HG02840 (cell line): ENCODE data around the gene ARHGAP26.
"Not testable (repeated sequence)": the region's sequence is repeated elsewhere in the genome, so short reads cannot be mapped to it uniquely, and the experiment has no call there.

Experiments used
- ATAC-seq: cut with Tn5 transposase; IDR thresholded peaks from one replicate; pipeline ENCODE4 v1.9.1; 2021; ENCODE audit warnings: mild to moderate bottlenecking, moderate library complexity, moderate number of reproducible peaks; ENCODE audit not compliant: unreplicated experiment, low FRiP score

Gene ARHGAP26

DNA sequence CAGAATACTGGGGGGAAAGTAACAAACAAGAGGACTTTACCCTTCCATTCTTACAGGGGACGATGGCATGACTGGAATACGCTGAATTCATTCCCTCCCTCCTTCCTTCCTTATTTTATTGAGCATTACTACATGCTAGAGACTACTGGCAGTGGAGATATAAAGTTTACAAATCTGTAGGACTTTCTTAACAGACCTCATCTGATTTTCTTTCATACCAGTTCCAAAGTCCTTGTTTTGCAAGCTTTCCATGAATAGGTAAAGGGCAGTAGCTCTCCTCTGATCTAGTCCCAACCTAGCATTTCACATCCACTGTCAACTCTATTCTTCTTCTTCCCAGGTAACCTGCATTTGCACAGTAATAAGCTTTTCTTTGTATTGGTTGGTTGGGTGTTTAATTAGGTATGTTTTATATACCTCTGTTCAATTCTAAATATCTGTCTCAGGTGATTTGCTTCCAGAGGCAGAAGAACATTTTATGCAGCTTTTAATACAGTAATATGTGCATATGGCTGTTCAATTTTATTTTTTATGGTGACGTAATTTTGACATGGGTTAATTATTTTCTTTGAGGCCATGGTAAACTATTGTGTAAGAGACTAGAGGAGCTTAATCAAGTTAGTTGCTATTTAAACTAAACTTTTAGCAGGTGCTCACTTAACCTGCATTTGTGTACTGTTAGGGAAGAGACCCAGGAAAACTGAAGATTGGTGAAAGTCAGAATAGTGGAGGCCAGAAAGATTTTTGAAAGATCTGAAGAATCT, 150.9 kb downstream of the ARHGAP26 start:
- ATAC-seq = no peak

DNA sequence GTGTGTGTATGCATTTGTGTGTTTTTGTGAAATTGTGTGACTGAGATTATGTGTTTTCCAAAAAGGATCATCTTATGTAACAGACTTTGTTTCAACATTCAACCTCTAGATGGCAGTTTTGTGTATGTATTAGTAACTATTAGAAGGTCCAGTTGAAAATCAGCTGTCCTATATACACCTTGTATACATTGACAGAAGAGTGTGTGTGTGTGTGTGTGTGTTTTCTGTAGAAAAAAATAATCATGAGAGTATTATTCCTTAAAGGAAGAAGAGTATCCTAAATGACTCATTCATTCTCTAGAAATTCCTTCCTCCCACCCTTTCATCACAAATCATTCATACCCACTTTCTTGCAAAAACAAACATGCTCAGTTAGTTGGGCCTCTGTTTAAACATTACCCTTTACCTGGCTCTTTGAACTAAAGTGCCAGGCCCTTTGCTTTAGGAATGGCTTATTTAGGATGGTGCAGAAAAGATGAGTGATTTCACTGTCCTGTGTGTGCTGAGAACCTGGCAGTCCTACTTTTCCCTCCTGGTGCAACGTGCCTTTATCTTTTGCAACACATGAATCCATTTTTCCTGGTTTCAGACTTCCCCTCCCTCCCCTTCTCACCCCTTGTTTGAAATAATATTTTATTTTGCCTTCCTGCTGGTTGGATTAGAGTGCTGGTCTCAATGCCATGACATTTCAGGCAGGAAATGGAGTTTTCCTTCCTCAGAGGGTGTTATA, 152.2 kb downstream of the ARHGAP26 start:
- no peak for ATAC-seq

DNA sequence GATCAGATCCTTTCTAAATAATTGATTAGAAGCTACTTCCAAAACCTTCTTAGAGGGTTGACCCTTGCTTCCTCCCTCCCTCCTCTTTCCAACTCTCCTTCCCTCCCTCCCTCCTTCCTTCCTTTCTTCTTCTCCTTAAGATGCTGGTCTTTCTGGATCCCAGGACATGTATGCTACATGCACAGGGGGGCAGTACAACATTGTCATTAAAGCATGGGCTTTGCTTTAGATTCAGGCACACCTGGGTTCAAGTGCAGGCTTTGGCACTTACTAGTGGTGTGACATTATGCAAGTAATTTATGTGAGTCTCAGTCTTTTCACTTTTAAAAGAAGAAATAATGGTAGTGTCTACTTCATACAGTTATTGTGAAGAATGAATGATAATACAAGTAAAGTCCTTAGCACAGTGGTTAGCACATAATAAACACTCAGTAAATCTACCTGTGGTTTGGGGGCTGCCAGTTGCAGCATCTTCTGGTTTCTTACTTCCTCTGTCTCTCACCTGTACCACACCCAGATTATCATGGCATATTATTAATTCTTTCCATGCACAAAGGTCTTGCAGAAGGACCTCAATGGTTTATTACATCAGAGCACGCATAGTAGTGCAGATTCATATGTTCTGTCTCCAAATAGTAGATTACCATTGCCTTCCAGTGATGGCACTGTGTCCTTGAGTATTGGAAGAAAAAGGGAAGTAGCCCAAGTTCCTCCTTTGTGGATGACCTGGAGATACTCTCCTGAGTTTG, 154.1 kb downstream of the ARHGAP26 start:
- ATAC-seq = no peak

DNA sequence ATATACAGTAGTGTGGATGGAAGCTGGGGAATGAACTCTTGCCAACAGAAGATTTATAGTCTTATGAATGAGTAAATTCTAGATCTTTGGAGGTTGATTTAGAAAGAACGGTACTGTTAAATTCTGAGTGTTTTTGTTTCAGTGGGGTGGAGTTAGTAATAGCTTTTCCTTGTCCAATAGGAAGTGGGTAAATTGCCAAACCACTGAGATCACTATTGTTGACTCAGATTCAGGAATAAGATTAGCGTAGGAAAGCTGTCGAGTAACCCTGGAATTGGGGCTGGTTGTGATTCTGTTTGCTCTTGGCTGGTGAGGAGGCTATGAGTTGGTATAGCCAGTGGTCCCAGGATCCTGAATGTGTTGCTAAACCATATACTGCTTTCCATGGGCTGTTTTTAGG, 155.6 kb downstream of the ARHGAP26 start:
- no peak for ATAC-seq

DNA sequence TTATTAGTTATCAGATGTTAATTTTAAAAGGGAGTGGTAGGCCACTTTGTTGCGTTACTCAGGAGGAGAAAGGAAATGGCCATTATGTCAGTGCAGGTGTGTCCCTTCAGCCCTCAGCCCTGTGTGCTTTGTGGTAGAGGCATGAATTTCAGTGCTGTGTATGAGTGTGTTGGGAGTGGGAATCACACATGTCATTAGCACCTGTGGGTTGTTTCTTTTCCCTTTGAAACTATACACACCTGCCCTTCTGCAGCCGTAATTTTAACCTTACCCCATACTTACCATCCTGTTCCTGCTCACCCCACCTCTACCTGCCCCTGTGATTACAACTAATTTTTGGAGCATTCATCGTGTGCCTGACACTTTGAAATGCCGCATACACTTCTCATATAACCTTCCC, 156.4 kb downstream of the ARHGAP26 start:
- ATAC-seq = no peak

DNA sequence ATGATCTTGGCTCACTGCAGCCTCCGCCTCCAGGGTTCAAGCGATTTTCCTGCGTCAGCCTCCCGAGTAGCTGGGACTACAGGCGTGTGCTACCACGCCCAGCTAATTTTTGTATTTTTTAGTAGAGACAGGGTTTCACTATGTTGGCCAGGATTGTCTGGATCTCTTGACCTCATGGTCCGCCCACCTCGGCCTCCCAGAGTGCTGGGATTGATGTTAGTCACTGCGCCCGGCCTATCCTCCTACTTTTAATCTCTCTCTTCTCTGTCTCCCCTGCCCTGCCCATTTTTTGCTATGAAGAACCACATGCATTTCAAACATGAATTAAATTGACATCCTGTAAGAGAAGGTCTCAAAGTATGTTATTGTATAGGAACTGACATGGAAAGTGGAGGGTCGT, 158.8 kb downstream of the ARHGAP26 start:
- not testable (repeated sequence) for ATAC-seq

DNA sequence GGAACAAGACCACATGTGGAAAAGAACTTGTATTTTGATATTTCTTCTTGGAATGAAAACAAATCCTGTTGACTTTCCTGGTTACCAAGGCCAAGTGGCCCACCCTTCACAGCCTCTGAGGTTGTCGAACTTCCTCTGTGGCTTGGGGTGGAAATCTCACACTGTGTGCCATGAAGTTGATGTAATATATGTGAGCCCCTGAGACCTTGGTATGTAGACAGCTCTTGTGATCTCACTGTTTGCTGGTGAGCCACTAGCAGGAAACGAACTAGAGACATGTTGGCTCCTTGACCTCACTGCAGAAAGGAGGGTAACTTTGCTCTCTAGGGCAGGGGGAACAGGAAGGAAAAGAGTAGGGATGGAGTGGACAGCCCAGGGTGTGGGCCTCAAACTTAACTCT, 159.4 kb downstream of the ARHGAP26 start:
- ATAC-seq = no peak

DNA sequence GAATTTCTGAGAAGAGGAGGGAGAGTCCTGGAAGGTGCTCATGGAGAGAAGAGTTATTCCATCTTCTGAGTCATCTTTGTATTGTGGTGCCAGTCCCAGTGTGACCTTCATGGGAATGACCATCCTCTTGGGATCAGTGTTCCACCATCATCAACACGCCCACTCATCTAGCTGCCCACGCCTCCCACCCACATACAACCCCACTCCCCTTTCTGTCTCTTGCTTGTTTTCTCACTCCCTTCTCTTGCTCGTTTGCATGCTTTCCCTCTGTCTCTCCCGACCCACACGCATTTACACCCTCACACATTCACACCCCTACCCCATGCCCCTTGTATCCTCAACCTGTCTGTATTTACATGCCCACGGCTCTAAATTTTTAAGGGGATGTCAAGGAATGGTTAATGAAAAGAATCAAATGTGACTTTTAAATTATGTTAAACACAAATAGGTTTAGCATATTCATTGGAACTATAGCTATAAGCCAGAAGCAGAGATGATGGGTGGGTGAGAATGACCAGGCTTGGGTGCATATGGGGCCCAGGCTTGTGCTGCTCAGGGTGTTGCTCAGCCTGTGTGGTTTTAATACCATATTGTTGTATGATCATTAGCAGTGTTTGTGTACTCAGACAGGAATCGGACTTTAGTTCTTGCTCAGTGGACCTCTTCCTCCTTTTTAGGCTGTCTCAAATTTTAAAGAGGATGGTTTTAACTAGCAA, 160.4 kb downstream of the ARHGAP26 start:
- ATAC-seq = no peak

DNA sequence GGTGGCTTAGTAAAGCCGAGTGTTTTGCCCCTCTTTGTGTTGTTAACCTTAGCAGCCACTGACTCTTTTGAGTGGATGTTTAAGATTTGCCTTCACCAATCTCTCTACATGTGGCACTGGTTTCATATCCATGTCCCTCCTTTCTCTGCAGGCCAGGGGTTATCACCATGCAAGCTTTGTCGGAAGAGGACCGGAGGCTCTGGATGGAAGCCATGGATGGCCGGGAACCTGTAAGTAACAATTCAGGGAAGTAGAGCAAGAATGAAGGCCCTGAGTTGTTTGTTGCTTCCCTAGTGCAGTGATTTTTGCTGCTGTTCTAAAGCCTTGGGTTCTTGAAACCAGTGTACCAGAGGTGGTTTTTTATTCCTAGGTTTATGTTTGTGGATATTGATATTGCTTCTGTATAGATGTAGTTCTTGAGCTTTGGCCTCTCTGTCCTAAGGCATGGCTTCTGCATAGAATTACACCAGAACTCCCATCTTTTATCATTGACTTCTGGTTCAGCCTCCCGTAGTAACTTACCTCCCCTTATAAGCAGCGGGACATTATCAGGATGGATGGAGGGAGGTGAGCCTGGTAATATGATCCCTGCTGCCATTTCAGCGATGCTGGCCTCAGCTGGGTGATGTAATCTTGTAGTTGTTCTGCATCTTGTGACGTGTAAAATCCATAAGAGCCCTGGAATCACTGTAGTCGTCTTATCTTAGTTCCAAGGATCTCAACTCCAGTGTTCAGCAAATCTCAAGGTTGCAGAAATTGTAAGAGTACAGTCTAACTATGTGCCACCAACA, 161.9 kb downstream of the ARHGAP26 start:
- no peak for ATAC-seq

DNA sequence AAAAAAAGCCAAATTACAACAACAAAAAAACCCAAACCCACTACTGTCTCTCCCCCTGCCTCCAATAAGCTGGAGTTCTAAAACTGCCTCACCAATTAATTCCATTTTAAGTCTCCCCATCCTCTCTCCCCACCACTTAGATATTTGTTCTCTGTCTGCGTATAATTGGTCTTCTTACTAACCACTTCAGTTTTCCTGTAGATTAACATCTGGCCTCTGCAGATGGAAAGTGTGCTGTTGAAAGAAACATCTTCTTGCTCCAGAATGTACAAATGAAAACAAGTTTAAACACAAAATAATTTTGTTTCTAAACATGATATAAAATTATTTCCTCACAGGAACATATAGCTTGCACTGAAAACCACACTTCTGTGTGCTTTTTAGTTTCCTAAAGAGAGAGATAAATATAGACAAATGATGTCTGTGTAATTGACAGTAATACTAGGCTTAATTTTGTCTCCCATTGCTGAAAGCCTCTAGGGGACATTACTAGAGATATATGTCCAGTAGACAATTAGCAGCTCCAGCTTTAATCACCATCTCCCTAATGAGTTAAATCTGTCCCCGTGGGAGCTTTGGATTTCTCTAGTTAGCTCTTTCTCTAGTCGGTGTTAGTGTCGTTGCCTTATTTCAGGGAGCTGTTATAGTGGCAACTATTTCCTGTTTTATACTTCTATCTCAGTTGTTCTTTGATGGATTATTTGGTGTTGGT, 164.0 kb downstream of the ARHGAP26 start:
- no peak for ATAC-seq

DNA sequence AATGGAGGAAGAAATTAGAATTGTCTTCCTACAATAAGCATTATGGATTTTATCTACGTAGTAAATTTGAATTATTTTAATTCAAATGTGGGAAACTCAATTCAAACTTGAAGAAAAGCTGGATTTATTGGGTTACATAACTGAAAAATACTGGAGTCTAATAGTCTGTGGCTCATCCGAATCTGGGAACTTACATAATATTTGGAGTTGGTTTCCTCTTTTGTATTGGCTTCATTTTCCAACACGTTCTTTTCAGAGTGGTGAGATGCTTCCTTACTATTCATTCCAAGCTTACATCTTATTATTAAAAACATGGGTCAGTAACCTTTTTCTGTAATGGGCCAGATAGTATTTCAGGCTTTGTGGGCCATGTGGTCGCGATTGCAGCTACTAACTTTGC, 164.8 kb downstream of the ARHGAP26 start:
- ATAC-seq = no peak

DNA sequence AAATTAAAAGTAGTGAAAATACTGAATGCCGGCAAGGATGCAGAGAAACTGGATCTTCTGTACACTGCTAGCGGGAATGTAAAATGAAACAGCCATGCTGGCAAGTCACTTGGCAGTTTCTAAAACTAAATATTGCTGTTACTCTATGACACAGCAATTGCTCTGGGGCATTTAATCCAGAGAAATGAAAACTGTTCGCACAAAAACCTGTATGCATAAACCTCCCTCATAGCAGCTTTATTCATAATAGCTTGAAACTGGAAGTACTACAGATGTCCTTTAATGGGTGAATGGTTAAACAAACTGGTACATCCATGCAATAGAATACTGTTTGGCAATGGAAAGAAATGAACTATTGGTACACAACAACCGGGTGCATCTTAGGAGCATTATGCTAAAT, 167.2 kb downstream of the ARHGAP26 start:
- no peak for ATAC-seq

DNA sequence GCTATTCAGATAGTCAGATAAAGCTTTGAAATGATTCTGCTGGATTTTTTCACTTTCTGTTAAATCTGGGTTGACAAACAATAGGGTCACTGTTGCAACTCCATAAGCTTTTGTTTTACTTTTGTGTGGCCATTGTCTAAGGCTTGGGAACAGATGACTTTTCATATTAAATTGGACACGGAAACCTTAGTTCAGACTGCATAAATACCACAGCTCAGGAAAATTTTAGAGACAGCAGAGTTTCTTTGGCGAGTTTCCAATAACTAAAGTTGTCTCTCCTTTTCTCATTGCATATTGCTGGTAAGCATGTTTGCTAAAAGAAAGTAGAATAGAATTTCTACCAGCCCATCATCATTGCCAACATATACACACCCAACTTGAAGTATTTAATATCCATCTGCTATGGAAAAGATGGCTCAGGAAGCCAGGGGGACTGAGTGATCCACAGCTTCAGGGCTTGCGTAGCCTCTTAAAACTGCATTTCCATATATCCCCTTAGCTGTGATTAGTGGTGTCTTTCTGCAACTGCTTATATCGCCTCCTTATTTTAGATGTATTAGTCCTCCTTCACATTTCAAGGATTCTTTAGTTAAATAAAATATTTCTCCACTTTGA, 168.2 kb downstream of the ARHGAP26 start:
- ATAC-seq = no peak

DNA sequence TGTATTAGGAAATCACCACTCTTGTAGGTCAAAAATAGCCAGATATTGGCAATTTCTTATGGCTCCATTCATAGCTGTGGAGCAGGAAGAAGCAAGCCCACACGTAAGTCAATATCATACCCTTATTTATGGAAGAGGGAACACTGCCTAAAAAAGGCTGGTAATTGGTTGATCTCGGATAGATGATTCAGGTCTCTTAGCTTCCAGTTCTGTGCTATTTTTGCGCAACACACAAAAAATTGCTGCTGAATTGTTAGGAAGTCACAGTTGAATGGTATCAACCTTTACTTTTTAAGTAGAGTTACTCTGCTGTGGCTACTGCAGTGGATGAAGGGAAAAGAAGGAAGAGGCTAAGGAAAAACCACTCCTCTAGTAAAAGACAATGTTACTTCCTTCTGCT, 168.8 kb downstream of the ARHGAP26 start:
- no peak for ATAC-seq

DNA sequence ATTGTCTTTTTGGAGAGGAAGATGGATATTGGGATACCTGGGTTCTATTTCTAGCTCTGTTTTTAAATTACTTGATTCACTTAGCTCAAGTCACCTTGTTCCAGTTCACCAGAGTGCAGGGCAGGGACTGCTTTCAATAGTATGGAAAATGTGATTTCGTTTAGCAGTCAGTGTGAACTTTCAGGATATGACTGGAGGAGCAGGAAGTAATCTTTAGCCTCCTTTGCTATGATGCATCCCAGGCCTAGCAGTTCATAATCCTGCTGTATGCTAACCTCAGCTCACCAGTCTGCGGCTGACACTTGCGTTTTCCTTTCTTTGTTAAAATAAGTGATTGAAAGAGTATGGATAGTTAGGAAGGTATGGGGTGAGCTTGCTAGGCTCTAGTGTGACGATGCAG, 169.7 kb downstream of the ARHGAP26 start:
- ATAC-seq = no peak

DNA sequence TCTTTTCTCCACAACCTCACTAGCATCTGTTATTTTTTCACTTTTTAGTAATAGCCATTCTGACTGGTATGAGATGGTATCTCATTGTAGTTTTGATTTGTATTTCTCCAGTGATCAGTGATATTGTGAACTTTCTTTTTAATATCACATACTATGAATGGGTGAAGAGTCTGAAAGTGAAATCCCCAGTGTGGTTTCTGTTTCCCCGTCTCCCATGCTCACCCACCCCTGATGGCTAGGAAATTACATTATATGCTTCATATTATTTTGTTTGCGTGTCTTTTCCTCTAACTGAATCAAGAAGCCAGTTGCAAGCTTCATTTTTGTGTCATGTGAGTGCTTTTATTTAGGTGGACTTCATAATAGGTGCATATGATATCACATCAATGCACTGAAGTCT, 171.1 kb downstream of the ARHGAP26 start:
- no peak for ATAC-seq

DNA sequence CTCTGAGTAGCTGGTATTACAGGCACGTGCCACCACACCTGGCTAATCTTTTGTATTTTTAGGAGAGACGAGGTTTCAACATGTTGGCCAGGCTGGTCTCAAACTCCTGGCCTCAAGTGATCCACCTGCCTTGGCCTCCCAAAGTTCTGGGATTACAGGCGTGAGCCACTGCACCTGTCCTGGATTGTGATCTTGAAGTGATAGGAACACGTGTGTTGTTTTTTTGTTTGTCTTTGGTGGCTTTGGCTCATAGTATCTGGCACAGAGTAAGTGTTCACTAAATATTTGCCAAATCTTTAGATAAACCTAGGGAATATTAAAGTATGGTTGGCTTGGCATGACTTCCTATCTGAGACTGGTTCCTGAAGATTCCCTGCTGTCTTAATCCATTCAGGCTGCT, 172.7 kb downstream of the ARHGAP26 start:
- ATAC-seq = no peak

DNA sequence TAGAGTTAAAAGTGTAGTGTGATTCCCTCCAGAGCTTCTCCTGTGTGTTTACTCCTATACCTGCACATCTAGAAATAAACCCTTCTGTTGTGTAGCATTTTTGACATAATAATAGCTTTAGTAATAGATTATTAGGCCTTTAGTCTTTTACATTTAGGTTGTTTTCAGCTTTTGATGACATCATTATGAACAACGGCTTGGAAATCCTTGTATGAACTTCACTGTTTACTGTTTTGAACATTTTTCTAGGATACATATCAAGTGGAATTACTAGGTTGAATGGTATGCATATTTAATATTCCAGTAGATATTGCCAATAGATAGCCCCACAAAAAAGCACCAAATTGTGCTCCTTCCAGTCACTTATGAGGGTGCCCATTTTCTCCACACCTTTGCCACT, 174.0 kb downstream of the ARHGAP26 start:
- no peak for ATAC-seq

DNA sequence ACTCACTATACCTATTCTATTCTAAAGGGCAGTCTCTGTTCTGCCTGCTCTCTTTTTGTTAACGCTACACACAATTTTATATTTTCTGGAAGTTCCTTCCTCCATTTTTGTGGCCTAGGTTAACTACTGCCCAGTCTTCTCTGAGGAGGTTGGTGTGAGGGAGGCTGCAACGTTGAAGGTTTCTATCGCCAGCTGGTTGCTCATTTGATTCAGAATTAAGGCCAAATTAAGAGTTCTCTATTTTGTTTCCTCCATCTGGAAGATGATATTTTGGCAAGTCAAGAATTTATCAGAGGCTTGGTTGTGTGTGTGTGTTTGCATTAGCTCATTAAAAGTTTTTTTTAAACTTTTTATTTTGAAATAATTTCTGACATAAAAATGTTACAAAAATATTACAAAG, 175.1 kb downstream of the ARHGAP26 start:
- ATAC-seq = no peak
